Measurements from ENCODE around the gene COL26A1.

The COL26A1 gene

DNA sequence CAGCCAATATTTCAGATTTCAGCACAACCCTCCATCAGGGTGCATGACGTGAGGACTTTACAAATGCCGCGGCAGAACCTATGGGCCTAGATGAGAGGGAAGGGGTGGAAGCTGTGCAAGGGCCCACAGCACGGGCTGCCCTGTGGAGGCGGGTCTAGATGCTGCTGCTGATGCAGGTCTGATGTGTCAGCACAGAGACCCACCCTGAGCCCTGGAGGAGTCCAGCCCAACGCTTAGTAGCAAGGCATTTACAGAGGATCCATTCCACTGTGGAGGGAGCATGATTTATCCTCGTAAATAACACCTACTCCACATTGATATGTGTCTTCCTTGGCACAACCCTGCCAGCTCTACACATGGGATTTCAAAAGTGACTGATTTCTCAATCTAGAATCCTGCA is 217.9 kb downstream of the COL26A1 start:
- DNase-seq, result peak; percentile 0

- DNase-seq, result peak; percentile 6
These were observed 219.2 kb downstream of the COL26A1 start for GRCh38 chr7:101581891-101582290.

GRCh38 chr7:101582971-101583370 is 220.3 kb downstream of the COL26A1 start:
- peak; percentile 7 for DNase-seq

DNA sequence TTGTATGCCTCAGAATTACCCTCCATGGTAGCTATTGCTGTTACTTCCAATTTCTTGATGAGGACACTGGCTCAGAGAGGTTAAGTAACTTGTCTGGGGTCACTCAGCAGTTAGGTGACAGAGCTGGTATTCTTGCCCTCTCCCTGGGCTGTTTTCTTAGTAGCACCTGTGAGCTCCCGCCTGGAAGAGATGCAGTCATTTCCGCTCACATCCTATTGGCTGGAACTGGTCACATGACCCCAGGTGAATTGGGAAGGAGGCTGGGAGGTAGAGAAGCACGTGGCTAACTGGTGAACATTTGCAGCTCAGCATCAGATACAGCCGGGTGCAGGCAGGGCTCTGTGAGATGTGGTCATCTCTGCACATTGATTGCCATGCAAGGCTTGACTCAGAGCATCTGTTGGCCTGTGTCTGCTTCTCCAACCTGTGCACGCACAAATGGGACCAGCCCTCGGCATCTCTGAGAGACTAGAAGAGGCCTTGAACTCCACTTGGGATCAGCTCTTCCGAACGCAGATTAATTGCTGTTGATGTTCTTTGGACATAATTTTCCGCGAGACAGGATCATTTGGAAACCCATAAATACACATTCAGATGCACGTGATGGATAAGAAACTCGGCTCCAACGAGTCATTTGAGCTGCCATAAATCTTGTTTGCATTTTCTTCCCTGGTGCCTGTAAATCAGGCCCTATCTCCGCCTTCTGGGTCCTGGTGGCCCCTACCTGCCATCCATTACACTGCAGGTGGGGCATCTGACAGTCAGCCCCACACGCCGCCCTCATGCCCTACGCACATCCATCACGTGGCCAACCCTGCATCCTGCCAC is 223.6 kb downstream of the COL26A1 start:
- peak; percentile 32 for DNase-seq

- DNase-seq, result peak; percentile 7
These were observed 224.4 kb downstream of the COL26A1 start for GRCh38 chr7:101586906-101587677.

DNA sequence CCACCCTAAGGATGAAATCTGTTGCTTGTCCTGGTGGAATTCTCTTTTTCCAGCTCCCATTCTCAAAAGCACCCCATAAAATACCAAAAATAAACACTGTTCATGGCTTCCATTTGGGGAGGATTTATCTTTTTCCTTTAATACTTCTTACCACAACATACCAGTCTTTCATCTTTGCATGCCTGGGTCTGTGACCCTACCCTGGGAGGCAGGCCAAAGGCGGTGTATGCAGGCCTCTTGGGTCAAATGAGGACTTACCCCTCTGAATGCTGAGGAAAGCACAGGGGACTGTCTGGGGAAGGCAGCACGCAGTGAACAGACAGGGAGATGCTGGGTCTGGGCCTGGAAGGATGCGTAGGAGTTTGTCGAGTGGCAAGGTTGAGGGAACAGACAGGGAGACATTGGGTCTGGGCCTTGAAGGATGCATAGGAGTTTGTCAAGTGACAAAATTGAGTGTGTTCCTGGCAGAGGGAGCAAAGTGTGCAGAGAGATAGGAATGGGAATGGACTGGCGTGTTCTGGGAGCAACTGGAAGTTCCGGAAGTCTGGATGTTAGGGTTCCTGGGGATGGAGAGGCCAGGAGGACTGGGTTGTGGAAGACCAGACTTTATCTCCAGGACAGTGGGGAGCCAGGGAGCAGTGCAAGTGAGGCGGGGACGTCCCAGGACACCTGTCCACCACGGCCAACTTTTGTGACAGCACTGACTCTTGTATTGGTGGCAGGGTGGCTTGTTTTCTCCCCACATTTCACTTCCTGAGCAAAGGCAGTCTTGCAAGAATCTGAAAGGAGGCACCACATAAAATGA is 225.7 kb downstream of the COL26A1 start:
- DNase-seq, result peak; percentile 46

DNA sequence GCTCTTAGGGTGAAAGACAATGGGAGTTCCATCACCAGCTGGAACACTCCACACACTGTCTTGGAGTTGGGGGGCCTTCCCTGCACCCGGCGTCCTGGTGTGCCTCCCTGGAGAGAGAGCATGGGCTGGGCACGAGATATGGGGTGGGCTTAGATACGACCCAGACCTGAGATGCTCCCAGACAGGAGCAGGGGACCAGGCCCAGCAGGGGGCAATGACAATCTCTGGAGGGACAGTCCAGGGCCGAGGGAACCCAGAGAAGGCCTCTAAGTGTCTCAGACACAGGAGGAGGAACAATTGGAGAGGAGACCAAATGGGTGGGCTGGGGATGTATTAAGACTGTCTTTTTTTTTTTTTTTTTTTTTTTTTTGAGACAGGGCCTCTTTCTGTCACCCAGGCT is 226.4 kb downstream of the COL26A1 start:
- peak; percentile 30 for DNase-seq

DNA sequence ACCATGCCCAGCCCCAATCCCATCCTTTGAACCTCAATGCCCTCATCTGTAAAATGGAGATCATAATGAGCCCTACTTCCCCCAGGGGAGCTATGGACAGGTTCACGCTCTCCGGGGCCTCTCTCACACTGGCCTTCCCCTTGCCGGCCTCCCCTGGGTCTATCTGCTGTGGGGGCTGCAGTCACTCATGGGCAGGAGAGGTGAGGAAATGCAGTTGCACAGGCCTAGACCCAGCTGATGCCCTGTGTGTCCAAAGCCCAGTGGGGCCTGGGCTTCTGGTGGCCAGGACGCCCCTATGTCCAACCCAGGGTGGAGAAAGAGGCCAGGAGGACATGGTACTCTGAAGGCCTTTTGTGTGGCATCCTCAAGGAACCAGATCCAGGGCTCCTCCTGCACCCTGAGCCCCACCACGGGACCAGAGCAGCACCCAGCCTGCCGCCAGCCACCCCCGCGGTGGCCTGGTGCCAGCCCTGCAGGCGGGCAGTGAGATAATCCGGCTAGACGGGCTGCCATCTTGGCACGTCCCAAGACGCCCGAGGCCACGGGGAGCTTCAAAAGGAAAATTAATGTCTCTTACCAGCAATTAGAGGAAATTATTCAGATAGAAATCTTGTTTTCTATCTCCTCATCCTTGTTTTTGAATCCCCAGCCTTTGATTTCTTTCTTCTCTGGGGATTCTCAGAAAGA is 227.4 kb downstream of the COL26A1 start:
- peak; percentile 30 for DNase-seq

DNA sequence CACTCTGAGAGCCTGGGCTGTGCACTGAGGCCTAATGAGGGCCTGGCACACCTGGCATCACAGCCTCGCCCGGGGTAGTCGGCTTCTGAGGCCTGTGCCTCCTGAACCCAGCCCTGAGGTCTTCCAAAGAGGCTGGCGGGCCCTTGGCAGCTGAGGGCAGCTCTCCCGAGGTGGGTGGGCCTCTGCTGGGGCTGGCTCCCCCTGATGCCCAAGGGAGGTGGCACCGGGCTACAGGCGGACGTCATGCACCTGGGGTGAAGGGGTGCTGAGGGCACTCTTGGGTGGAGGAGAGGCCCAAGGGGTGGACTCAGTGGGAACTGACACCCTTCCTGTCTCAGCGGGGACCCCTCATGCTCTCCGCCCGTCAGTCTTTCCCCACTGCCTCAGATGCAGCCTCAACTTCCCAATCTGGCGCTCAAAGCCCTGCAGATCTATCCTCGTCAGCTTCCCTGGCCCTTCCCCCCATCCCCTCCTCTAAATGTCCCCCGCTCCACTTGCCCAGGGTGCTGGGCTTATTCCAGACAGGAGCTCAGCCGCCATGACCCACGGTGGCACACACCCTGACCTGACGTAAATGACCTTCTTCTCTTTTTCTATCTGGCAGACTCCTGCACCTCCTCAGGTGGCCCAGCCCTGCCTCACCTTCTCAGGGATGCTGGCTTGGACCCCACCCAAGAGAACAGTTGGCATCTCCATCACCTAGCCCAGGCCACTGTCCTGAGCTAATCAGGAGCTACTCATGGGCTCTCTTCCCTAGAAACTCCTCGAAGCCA is 228.2 kb downstream of the COL26A1 start:
- peak; percentile 36 for DNase-seq

DNA sequence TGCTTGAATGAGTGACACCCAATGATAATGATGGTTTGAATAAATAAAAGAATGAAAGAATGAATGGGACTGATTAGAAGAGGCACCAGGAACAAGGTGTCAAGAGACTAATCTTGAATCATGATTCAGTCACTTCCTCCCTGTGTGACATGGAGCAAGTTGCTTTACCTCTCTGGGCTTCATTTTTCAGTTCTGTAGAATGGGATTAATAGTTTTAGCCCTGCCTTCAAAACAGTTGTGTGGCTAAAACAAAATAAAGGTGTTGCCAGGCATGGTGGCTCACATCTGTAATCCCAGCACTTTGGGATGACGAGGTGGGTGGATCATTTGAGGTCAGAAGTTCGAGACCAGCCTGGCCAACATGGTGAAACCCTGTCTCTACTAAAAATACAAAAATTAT is 228.8 kb downstream of the COL26A1 start:
- no peak for DNase-seq

DNA sequence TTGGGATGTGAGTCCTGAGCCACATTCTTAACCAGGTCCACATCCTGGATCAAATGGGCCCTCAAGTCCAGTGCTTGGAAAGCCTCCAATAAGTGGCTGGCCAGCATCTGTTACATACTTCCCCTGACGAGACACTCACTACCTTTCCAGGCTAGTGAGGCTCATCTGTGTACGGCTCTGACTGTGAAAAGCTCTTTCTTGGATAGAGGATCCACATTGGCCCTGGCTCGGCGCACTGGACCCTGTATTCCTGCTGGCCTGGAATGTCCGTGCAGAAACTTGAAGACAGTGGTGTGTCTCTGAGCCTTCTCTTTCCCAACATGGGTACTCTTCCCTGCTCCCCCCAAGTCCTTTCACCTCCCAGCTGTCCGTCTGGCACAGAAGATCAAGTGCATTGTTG is 230.9 kb downstream of the COL26A1 start:
- peak; percentile 33 for DNase-seq

DNA sequence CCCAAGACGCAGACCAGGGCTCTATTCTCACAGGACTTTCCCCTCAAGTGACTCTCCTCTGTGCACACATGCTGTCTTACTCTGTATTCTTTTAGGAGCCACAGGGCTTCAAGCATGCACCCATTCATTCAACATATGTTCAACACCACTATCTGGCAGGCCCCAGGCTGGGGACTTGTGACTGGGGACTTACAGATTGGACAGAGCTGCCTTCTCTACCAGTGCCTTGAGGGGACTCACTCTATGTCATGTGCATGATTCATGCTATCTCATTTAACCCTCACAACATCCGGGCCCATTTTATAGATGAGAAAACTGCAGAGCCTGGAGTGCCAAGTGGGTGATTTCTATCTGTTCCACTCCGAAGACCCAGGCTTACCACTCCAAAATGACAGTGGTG is 232.1 kb downstream of the COL26A1 start:
- DNase-seq, result peak; percentile 8

- no peak for DNase-seq
These were observed 232.6 kb downstream of the COL26A1 start for GRCh38 chr7:101595246-101595645.

DNA sequence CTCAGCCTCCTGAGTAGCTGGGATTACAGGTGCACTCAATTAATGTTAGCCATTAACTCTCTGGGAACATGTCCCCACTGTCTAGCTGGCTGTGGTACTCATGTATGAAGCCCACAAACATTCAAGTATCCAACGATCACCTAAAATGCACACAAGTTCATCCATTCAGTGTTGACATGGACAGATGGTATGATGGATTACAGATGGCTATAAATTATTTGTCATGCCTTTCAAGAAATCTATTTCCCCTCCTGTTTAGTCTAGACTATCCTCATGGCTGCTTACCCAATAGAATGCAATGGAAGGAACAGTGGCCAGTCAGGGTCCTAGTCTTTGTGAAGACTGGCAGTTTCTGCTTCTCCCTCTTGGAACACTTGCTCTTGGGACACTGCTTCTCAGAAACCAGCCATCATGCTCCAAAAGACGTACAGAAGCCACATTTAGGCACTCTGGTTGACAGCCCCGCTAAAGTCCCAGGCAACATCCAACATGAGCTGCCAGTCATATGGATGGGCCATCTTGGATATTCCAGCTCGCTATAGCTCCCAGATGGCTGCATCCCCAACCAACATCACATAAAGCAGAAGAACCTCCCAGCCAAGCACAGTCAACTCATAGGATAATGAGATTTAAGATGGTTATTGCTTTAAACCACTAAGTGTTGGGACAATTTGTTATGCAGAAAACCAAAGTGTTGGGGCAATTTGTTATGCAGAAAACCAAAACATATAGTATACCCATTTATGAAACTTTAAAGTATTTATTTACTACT is 233.3 kb downstream of the COL26A1 start:
- DNase-seq, result no peak

DNA sequence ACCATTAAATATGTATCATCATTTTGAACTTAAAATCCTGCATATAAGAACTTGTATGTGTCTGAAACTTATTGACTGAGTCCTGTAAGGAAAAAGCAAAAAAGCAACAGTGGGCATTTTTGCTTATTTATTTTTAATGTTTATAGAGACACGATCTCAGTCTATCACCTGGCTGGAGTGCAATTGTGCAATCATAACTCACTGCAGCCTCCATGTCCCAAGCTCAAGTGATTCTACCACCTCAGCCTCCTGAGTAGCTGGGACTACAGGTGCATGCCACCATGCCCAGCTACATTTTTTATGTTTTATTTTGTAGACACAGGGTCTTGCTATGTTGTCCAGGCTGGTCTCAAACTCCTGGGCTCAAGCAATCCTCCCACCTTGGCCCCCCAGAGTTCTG is 234.2 kb downstream of the COL26A1 start:
- no peak for DNase-seq

GRCh38 chr7:101597941-101598340 is 235.3 kb downstream of the COL26A1 start:
- no peak for DNase-seq

DNA sequence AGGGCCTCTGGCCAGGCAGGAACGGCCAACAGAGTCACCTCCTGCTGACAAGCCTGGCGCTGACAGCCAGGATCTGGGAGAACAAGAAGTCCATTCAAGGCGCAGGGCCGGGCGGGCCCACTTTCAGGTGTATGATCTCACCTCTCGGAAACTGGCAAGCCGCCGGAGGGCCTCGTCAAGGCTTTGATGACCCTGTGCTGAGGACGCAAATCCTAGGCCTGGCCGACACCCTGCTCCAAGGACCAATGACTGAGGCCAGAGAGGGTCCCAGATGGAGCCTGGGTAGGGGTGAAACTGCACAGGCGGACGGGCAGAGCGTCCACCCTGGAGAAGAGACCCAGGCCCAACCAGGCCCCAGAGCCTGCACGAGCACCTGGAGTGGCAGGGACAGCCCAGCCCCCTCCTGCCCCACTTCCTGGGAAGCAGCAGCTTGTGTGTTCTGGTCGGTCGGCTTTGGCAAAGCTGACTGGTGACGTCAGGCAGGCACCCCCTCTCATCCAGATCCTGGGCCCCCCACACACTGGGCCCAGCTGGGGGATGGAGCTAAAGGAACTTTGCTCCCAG is 235.8 kb downstream of the COL26A1 start:
- DNase-seq, result no peak

- no peak for DNase-seq
These were observed 236.5 kb downstream of the COL26A1 start for GRCh38 chr7:101598986-101599771.

GRCh38 chr7:101599787-101600186 is 237.1 kb downstream of the COL26A1 start:
- DNase-seq, result no peak

DNA sequence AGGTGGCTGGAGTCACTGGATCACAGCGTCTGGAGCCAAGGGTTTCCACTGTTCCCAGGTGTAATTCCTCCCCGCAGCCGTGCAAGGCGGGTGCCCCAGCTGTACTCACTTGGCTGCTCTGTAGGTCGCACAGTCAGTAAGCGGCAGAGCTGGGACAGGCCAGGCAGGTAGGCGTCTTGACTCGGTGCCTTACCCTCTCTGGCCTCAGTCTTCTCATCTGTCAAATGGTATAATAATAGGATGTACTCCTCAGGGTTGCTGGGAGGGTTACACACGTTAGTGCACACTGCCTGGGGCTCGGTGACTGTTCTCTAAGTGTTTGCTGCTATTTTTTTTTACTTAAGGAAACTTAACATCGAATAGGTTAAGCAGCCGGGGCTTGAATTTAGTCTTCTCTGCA is 239.4 kb downstream of the COL26A1 start:
- no peak for DNase-seq
